GM12875 (cell line): Measurements from ENCODE around the gene PTPN4.

ENCODE experiments used
- H3K4me3 ChIP-seq: one replicate; pipeline ENCODE4 v1.5.1; 2011; ENCODE audit warnings: low read depth, low read length, control low read depth
- TF ChIP-seq, protein P1 (sequence below): IDR thresholded peaks from 2 replicates; pipeline ENCODE4 v1.5.1; 2011; ENCODE audit warnings: low read depth, mild to moderate bottlenecking, control low read depth, inconsistent platforms, low read length, moderate library complexity, borderline replicate concordance; ENCODE audit not compliant: insufficient read depth

The PTPN4 gene

DNA sequence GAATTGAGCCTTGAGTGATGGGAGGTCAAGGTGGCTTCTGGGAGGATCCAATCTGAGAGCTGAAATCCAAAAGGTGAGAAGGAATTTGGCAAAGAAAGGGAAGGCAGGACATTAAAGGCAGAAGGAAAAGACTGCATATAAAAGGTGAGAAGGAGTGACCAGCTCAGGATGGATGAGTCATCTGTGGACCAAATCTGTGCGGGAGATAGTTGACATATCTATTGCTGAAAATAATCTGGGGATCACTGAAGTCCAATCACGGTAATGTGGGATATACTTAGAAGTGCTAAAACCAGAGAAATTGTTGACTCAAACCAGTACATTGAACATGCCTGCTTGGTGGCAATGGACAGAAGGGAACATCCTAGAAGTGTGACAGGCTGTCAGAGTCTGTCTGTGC, 8.0 kb upstream of the PTPN4 start:
- H3K4me3 ChIP-seq = no peak overlapping the region
- TF ChIP-seq, protein P1, sequence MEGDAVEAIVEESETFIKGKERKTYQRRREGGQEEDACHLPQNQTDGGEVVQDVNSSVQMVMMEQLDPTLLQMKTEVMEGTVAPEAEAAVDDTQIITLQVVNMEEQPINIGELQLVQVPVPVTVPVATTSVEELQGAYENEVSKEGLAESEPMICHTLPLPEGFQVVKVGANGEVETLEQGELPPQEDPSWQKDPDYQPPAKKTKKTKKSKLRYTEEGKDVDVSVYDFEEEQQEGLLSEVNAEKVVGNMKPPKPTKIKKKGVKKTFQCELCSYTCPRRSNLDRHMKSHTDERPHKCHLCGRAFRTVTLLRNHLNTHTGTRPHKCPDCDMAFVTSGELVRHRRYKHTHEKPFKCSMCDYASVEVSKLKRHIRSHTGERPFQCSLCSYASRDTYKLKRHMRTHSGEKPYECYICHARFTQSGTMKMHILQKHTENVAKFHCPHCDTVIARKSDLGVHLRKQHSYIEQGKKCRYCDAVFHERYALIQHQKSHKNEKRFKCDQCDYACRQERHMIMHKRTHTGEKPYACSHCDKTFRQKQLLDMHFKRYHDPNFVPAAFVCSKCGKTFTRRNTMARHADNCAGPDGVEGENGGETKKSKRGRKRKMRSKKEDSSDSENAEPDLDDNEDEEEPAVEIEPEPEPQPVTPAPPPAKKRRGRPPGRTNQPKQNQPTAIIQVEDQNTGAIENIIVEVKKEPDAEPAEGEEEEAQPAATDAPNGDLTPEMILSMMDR = no peak

DNA sequence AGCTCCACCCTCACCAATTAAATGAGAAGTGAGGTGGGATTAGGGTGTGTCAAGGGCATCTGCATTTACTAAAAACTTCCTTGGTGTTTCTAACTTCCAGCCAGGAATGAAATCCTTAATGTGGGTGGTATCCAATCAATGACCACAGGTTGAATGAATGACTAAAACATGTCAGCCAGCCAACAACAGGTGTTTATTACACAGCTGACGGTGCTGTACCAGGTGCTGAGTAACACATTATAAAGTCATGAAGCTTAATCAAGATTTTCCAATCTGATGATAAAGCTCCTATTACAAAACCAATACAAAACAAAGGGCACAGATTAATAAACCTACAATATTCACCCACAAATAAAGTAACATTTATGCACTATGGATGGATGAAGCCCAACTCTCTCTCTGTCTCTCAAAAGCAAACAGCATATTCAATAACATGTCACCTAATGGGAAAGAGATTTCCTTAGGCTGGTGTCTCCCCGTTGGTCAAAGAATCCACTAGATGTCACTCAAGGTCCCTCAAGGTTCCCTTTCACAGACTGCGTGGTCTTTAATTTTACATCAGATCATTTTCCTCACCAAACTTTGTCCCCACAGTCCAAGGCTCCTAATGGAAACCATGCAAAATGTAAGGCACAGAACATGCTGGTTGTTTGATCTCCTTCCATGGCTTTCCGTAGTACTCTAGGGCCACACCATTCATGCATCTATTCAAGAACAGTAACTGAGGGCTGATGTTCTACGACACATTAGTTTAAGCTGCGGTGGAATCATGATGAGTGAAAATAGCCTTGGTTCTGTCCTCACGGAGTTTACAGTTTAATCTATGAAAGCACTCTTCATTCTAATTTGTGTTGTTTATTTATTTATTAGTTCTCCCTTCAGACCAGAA, 6.4 kb upstream of the PTPN4 start:
- TF ChIP-seq, protein P1 = peak; percentile 65; the same call in 1 of the 2 replicates
- no peak overlapping the region for H3K4me3 ChIP-seq

- TF ChIP-seq, protein P1 = no peak
- no peak overlapping the region for H3K4me3 ChIP-seq
Measured at GRCh38 chr2:119753930-119754321, 5.8 kb upstream of the PTPN4 start.

- TF ChIP-seq, protein P1 = no peak
- no peak overlapping the region for H3K4me3 ChIP-seq
Measured at GRCh38 chr2:119755906-119756305, 3.8 kb upstream of the PTPN4 start.

DNA sequence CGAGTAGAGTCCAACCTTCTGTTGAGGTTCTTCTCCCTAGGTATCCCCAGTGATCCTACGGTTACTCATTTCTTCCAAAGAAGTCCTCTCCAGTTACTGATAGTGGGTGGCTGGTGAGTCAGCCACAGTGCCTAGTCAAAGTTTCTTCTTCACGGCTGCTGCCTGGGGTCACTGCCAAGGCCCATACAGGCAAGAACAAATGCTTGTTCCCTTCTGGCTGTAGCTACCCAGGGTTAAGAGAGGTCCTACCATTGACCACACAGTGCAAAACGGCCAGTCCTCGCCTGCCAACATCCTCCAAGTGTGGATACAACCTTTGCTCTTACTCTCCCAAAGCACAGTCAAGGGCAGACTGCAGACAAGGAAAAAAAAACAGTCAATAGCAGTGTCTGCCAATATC, 2.9 kb upstream of the PTPN4 start:
- TF ChIP-seq, protein P1 = no peak
- H3K4me3 ChIP-seq = no peak overlapping the region

- H3K4me3 ChIP-seq = peak overlapping the region; percentile 53
- TF ChIP-seq, protein P1 = no peak
Measured at GRCh38 chr2:119758881-119759450, 756 bp upstream of the PTPN4 start.
